ENCODE data around the gene MSH3.
"Not testable (repeated sequence)": the region's sequence is repeated elsewhere in the genome, so short reads cannot be mapped to it uniquely, and the experiment has no call there.

Gene MSH3

GRCh38 chr5:80810425-80810824 lies 156.0 kb downstream of the MSH3 start:
- no peaks in the 10 kb centered on the region for H3K27me3 ChIP-seq (replicated peaks; ENCODE audit: control insufficient read depth, insufficient read depth, low read length, poor library complexity, severe bottlenecking)
- H3K27ac ChIP-seq (ENCODE audit: insufficient read depth, low read length, poor library complexity, severe bottlenecking): no peak overlapping the region
- H3K4me3 ChIP-seq (ENCODE audit: insufficient read depth, low read depth, low read length, poor library complexity, severe bottlenecking): no peak overlapping the region
- DNase-seq: no peak
- H3K4me1 ChIP-seq (ENCODE audit: control insufficient read depth, insufficient read depth, low read length, poor library complexity, severe bottlenecking): no peaks in the 10 kb centered on the region
- H3K9me3 ChIP-seq (ENCODE audit: control insufficient read depth, low read length): no peaks in the 10 kb centered on the region
- peaks cover 8% of the 10 kb centered on the region for H3K36me3 ChIP-seq (ENCODE audit: control insufficient read depth, insufficient read depth, low read length)

GRCh38 chr5:80816590-80816989 lies 162.1 kb downstream of the MSH3 start:
- DNase-seq: no peak
- no peak overlapping the region for H3K4me3 ChIP-seq (ENCODE audit: insufficient read depth, low read depth, low read length, poor library complexity, severe bottlenecking)
- H3K9me3 ChIP-seq (ENCODE audit: control insufficient read depth, low read length): no peaks in the 10 kb centered on the region
- no peaks in the 10 kb centered on the region for H3K27me3 ChIP-seq (replicated peaks; ENCODE audit: control insufficient read depth, insufficient read depth, low read length, poor library complexity, severe bottlenecking)
- peaks cover 8% of the 10 kb centered on the region for H3K36me3 ChIP-seq (ENCODE audit: control insufficient read depth, insufficient read depth, low read length)
- no peak overlapping the region for H3K27ac ChIP-seq (ENCODE audit: insufficient read depth, low read length, poor library complexity, severe bottlenecking)
- no peaks in the 10 kb centered on the region for H3K4me1 ChIP-seq (ENCODE audit: control insufficient read depth, insufficient read depth, low read length, poor library complexity, severe bottlenecking)

- H3K9me3 ChIP-seq (ENCODE audit: control insufficient read depth, low read length): no peaks in the 10 kb centered on the region
- no peak overlapping the region for H3K4me3 ChIP-seq (ENCODE audit: insufficient read depth, low read depth, low read length, poor library complexity, severe bottlenecking)
- no peak overlapping the region for H3K27ac ChIP-seq (ENCODE audit: insufficient read depth, low read length, poor library complexity, severe bottlenecking)
- no peaks in the 10 kb centered on the region for H3K36me3 ChIP-seq (ENCODE audit: control insufficient read depth, insufficient read depth, low read length)
- DNase-seq: no peak
- H3K4me1 ChIP-seq (ENCODE audit: control insufficient read depth, insufficient read depth, low read length, poor library complexity, severe bottlenecking): no peaks in the 10 kb centered on the region
- no peaks in the 10 kb centered on the region for H3K27me3 ChIP-seq (replicated peaks; ENCODE audit: control insufficient read depth, insufficient read depth, low read length, poor library complexity, severe bottlenecking)
Observed at GRCh38 chr5:80820685-80821084, 166.2 kb downstream of the MSH3 start.

GRCh38 chr5:80822640-80823039 lies 168.2 kb downstream of the MSH3 start:
- no peaks in the 10 kb centered on the region for H3K27me3 ChIP-seq (replicated peaks; ENCODE audit: control insufficient read depth, insufficient read depth, low read length, poor library complexity, severe bottlenecking)
- H3K4me3 ChIP-seq (ENCODE audit: insufficient read depth, low read depth, low read length, poor library complexity, severe bottlenecking): no peak overlapping the region
- DNase-seq: no peak
- H3K9me3 ChIP-seq (ENCODE audit: control insufficient read depth, low read length): no peaks in the 10 kb centered on the region
- H3K4me1 ChIP-seq (ENCODE audit: control insufficient read depth, insufficient read depth, low read length, poor library complexity, severe bottlenecking): no peaks in the 10 kb centered on the region
- no peak overlapping the region for H3K27ac ChIP-seq (ENCODE audit: insufficient read depth, low read length, poor library complexity, severe bottlenecking)
- no peaks in the 10 kb centered on the region for H3K36me3 ChIP-seq (ENCODE audit: control insufficient read depth, insufficient read depth, low read length)

GRCh38 chr5:80824159-80824558 lies 169.7 kb downstream of the MSH3 start:
- not testable (repeated sequence) for DNase-seq; H3K4me3 ChIP-seq (ENCODE audit: insufficient read depth, low read depth, low read length, poor library complexity, severe bottlenecking)

GRCh38 chr5:80825786-80826460 lies 171.5 kb downstream of the MSH3 start:
- DNase-seq: no peak
- Histone ChIP-seq H3K27me3 (replicated peaks; ENCODE audit: control insufficient read depth, insufficient read depth, low read length, poor library complexity, severe bottlenecking) (no peaks in the 10 kb centered on the region), H3K36me3 (ENCODE audit: control insufficient read depth, insufficient read depth, low read length) (peaks cover 5% of the 10 kb centered on the region), H3K27ac (ENCODE audit: insufficient read depth, low read length, poor library complexity, severe bottlenecking) (no peak overlapping the region), H3K4me1 (ENCODE audit: control insufficient read depth, insufficient read depth, low read length, poor library complexity, severe bottlenecking) (no peaks in the 10 kb centered on the region), H3K9me3 (ENCODE audit: control insufficient read depth, low read length) (peaks cover 7% of the 10 kb centered on the region), H3K4me3 (ENCODE audit: insufficient read depth, low read depth, low read length, poor library complexity, severe bottlenecking) (no peak overlapping the region)

More at GRCh38 chr5:80824159-80824558, 169.7 kb downstream of the MSH3 start:
- not testable (repeated sequence) for H3K4me1 ChIP-seq (ENCODE audit: control insufficient read depth, insufficient read depth, low read length, poor library complexity, severe bottlenecking); H3K36me3 ChIP-seq (ENCODE audit: control insufficient read depth, insufficient read depth, low read length); H3K27me3 ChIP-seq (replicated peaks; ENCODE audit: control insufficient read depth, insufficient read depth, low read length, poor library complexity, severe bottlenecking); H3K9me3 ChIP-seq (ENCODE audit: control insufficient read depth, low read length); H3K27ac ChIP-seq (ENCODE audit: insufficient read depth, low read length, poor library complexity, severe bottlenecking)

- DNase-seq: no peak
- H3K27me3 ChIP-seq (replicated peaks; ENCODE audit: control insufficient read depth, insufficient read depth, low read length, poor library complexity, severe bottlenecking): no peaks in the 10 kb centered on the region
- no peak overlapping the region for H3K27ac ChIP-seq (ENCODE audit: insufficient read depth, low read length, poor library complexity, severe bottlenecking)
- H3K4me3 ChIP-seq (ENCODE audit: insufficient read depth, low read depth, low read length, poor library complexity, severe bottlenecking): no peak overlapping the region
- H3K9me3 ChIP-seq (ENCODE audit: control insufficient read depth, low read length): no peaks in the 10 kb centered on the region
- H3K36me3 ChIP-seq (ENCODE audit: control insufficient read depth, insufficient read depth, low read length): no peaks in the 10 kb centered on the region
- H3K4me1 ChIP-seq (ENCODE audit: control insufficient read depth, insufficient read depth, low read length, poor library complexity, severe bottlenecking): no peaks in the 10 kb centered on the region
Observed at GRCh38 chr5:80834710-80835109, 180.3 kb downstream of the MSH3 start.

GRCh38 chr5:80835128-80835527 lies 180.7 kb downstream of the MSH3 start:
- H3K4me1 ChIP-seq (ENCODE audit: control insufficient read depth, insufficient read depth, low read length, poor library complexity, severe bottlenecking): no peaks in the 10 kb centered on the region
- H3K27ac ChIP-seq (ENCODE audit: insufficient read depth, low read length, poor library complexity, severe bottlenecking): no peak overlapping the region
- no peak overlapping the region for H3K4me3 ChIP-seq (ENCODE audit: insufficient read depth, low read depth, low read length, poor library complexity, severe bottlenecking)
- no peaks in the 10 kb centered on the region for H3K36me3 ChIP-seq (ENCODE audit: control insufficient read depth, insufficient read depth, low read length)
- H3K27me3 ChIP-seq (replicated peaks; ENCODE audit: control insufficient read depth, insufficient read depth, low read length, poor library complexity, severe bottlenecking): no peaks in the 10 kb centered on the region
- no peaks in the 10 kb centered on the region for H3K9me3 ChIP-seq (ENCODE audit: control insufficient read depth, low read length)
- no peak for DNase-seq

GRCh38 chr5:80837679-80838078 lies 183.2 kb downstream of the MSH3 start:
- no peak for DNase-seq
- Histone ChIP-seq H3K4me3 (ENCODE audit: insufficient read depth, low read depth, low read length, poor library complexity, severe bottlenecking) (no peak overlapping the region), H3K27me3 (replicated peaks; ENCODE audit: control insufficient read depth, insufficient read depth, low read length, poor library complexity, severe bottlenecking) (no peaks in the 10 kb centered on the region), H3K36me3 (ENCODE audit: control insufficient read depth, insufficient read depth, low read length) (no peaks in the 10 kb centered on the region), H3K4me1 (ENCODE audit: control insufficient read depth, insufficient read depth, low read length, poor library complexity, severe bottlenecking) (no peaks in the 10 kb centered on the region), H3K9me3 (ENCODE audit: control insufficient read depth, low read length) (no peaks in the 10 kb centered on the region), H3K27ac (ENCODE audit: insufficient read depth, low read length, poor library complexity, severe bottlenecking) (no peak overlapping the region)

GRCh38 chr5:80841026-80841797 lies 186.8 kb downstream of the MSH3 start:
- not testable (repeated sequence) for H3K9me3 ChIP-seq (ENCODE audit: control insufficient read depth, low read length); H3K27ac ChIP-seq (ENCODE audit: insufficient read depth, low read length, poor library complexity, severe bottlenecking); H3K4me1 ChIP-seq (ENCODE audit: control insufficient read depth, insufficient read depth, low read length, poor library complexity, severe bottlenecking); DNase-seq; H3K27me3 ChIP-seq (replicated peaks; ENCODE audit: control insufficient read depth, insufficient read depth, low read length, poor library complexity, severe bottlenecking); H3K36me3 ChIP-seq (ENCODE audit: control insufficient read depth, insufficient read depth, low read length); H3K4me3 ChIP-seq (ENCODE audit: insufficient read depth, low read depth, low read length, poor library complexity, severe bottlenecking)
